Heart left ventricle (tissue), 13 donors: ENCODE measurements around the gene CYREN.

Experiments
- POLR2A ChIP-seq, 2 donors: fragments of 450-650 bp; IDR thresholded peaks; one replicate each; pipeline ENCODE4 v1.6.1; 2017; ENCODE audit warnings: antibody characterized with exemption in 2 of 2, mild to moderate bottlenecking in 2 of 2, moderate library complexity in 2 of 2
- TF ChIP-seq, protein P1 (sequence below), 12 donors: fragments of 200-600 bp; sonication (generic) in 4 of 12; IDR thresholded peaks; one replicate each; pipeline versions ENCODE4 v1.5.0 to v1.8.0; 2018 to 2022; ENCODE audit warnings: antibody characterized with exemption in 12 of 12, mild to moderate bottlenecking in 5 of 12
- donor health status: ischemic (EF 13 %, LVEDD 7.1; RV severe dilation, severe dysfunction).
- donor health status: DM: no; HTN: yes; CAD: no.
- donor health status: DM: no; HTN: no; CAD: no.
- donor health status: ischemic (EF 25% LVEDD 6.9; RV normal size, moderate dysfunction).
- donor health status: ischemic (EF 25% LVEDD 5.7; RV mildly dilated, moderate dysfunction).
- donor health status: ischemic (EF 35%, LVEDD 5.7; RV mildly dilated, moderate dysfunction).
- donor health status: nonischemic (EF 11% LVEDD 7.7; RV severe dilation, severe dysfunction).
- donor health status: DM: yes; HTN: yes; CAD: no.
- donor health status: PGD.
- donor health status: ischemic (EF 29% LVEDD 5.4; RV normal size, mild dysfunction).
- donor health status: nonischemic (EF 23%, LVEDD 6.1; RV moderate dilation, normal function).

DNA sequence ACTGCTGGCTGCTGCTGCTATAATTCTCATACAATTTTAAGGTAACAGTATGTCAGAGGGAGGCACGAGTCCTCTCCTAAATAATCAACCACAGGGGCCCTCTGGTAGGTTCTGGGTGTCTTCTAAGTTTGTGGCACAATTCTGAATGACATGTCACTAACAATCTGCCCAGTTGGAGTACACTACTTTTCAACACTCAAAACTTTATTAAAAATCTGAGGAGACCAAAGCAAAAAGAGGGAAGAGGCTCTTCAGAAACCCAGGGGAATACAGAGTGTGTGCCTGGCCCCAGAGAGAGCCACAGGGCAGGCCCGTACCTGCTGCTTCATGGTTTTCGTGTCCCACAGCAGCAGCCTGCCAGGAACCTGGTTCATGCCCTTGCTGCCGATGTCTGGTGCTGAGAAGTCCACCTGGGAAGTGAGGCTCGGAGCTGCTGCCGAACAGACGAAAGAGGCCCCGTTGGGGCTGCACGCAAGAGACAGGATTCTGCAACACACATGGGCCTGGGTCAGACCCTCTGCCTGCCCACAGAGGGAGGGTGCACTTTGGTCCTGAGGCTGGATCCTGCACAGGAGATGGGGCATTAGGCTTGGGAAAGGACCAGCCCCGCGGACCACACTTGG, 22.5 kb upstream of the CYREN start:
- TF ChIP-seq, protein P1, sequence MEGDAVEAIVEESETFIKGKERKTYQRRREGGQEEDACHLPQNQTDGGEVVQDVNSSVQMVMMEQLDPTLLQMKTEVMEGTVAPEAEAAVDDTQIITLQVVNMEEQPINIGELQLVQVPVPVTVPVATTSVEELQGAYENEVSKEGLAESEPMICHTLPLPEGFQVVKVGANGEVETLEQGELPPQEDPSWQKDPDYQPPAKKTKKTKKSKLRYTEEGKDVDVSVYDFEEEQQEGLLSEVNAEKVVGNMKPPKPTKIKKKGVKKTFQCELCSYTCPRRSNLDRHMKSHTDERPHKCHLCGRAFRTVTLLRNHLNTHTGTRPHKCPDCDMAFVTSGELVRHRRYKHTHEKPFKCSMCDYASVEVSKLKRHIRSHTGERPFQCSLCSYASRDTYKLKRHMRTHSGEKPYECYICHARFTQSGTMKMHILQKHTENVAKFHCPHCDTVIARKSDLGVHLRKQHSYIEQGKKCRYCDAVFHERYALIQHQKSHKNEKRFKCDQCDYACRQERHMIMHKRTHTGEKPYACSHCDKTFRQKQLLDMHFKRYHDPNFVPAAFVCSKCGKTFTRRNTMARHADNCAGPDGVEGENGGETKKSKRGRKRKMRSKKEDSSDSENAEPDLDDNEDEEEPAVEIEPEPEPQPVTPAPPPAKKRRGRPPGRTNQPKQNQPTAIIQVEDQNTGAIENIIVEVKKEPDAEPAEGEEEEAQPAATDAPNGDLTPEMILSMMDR (IDR thresholded peaks at IDR 0.05): no peak
- no peak for TF ChIP-seq POLR2A (IDR thresholded peaks at IDR 0.05)
